PC-3 (cell line): ENCODE data around the gene EMP1. TPM values are rescaled to one million over a fixed set of nuclear protein-coding genes. Genes with fewer than 3 reads are reported as not detected.

ENCODE experiments used
- ATAC-seq: fragments of 200-7000 bp; cut with Tn5 transposase; 2 replicates; pipeline ENCODE4 v1.9.1; 2020; ENCODE audit warnings: mild to moderate bottlenecking, moderate library complexity
- BruUV-seq: library from RNA; stranded (reverse); fragments of 400-500 nt; replicated peaks from 2 replicates; lab custom pipeline; 2021; lab: Mats Ljungman, UMichigan
- CTCF ChIA-PET: fragments of 300-600 bp; sonication (Branson Sonifier 250); formaldehyde crosslinking; loops from one replicate; lab custom pipeline; 2022; ENCODE audit warnings: antibody characterized with exemption; lab: Charles Lee
- POLR2A ChIA-PET: fragments of 300-600 bp; sonication (Branson Sonifier 250); formaldehyde crosslinking; loops from one replicate; lab custom pipeline; 2022; ENCODE audit warnings: antibody characterized with exemption; ENCODE audit not compliant: unreplicated experiment; lab: Charles Lee
- DNase-seq: peaks from one replicate; pipeline ENCODE4 v3.0.0-alpha.2; 2015
- H2AFZ ChIP-seq: fragments of 300-600 bp; sonication (generic); 2 replicates; pipeline ENCODE4 v1.6.0; 2016; ENCODE audit warnings: antibody characterized with exemption, low read length
- H3F3A ChIP-seq: fragments of 300-600 bp; sonication (generic); one replicate; pipeline ENCODE4 v1.6.0; 2017; ENCODE audit warnings: antibody characterized with exemption, low read length, control low read depth, mild to moderate bottlenecking; ENCODE audit not compliant: unreplicated experiment
- H3K27ac ChIP-seq: fragments of 300-600 bp; sonication (generic); 2 replicates; pipeline ENCODE4 v1.5.1; 2016; ENCODE audit warnings: mild to moderate bottlenecking, low read length
- H3K27me3 ChIP-seq: fragments of 300-600 bp; sonication (generic); 2 replicates; pipeline ENCODE4 v1.6.1; 2016; ENCODE audit warnings: low read length, mixed read lengths
- H3K36me3 ChIP-seq: fragments of 300-600 bp; sonication (generic); 2 replicates; pipeline ENCODE4 v1.6.1; 2016; ENCODE audit warnings: low read depth, mixed run types, low read length, mixed read lengths
- H3K4me1 ChIP-seq: fragments of 300-600 bp; sonication (generic); 2 replicates; pipeline ENCODE4 v1.5.1; 2016; ENCODE audit warnings: low read length; ENCODE audit not compliant: insufficient read depth
- H3K4me2 ChIP-seq: fragments of 300-600 bp; sonication (generic); 2 replicates; pipeline ENCODE4 v1.6.0; 2016; ENCODE audit warnings: low read length
- H3K4me3 ChIP-seq: fragments of 300-600 bp; sonication (generic); 2 replicates; pipeline ENCODE4 v1.5.1; 2016; ENCODE audit warnings: mild to moderate bottlenecking, low read length, mixed read lengths
- H3K79me2 ChIP-seq: fragments of 300-600 bp; sonication (generic); 2 replicates; pipeline ENCODE4 v1.6.1; 2017; ENCODE audit warnings: low read length, mixed read lengths
- H3K9ac ChIP-seq: fragments of 300-600 bp; sonication (generic); 2 replicates; pipeline ENCODE4 v1.6.0; 2016; ENCODE audit warnings: mild to moderate bottlenecking, low read length
- H3K9me2 ChIP-seq: fragments of 300-600 bp; sonication (generic); replicated peaks from 2 replicates; pipeline ENCODE4 v1.6.1; 2016; ENCODE audit warnings: mixed run types, low read length, mixed read lengths
- H3K9me3 ChIP-seq: fragments of 300-600 bp; sonication (generic); 2 replicates; pipeline ENCODE4 v1.6.1; 2016; ENCODE audit warnings: low read length, mixed read lengths
- H4K20me1 ChIP-seq: fragments of 300-600 bp; sonication (generic); 2 replicates; pipeline ENCODE4 v1.6.1; 2016; ENCODE audit warnings: low read length, mixed read lengths
- EZH2 ChIP-seq: fragments of 300-600 bp; sonication (generic); IDR thresholded peaks from one replicate; pipeline ENCODE4 v1.6.1; 2017; ENCODE audit warnings: antibody characterized with exemption, mild to moderate bottlenecking, low read length; ENCODE audit not compliant: unreplicated experiment
- EZH2phosphoT487 ChIP-seq: fragments of 300-600 bp; sonication (generic); IDR thresholded peaks from 2 replicates; pipeline ENCODE4 v1.6.1; 2018; ENCODE audit warnings: mild to moderate bottlenecking, antibody characterized with exemption, low read length, borderline replicate concordance
- intact Hi-C: fragments of 100-400 bp; cut with micrococcal nuclease; formaldehyde crosslinking; loops from 2 replicates; pipeline ENCODE4 v1.9.0; 2023
- total RNA-seq: library from RNA; depleted of rRNA; stranded (reverse); fragments of >200 nt; gene quantifications from 2 replicates; pipeline ENCODE4 v1.2.3, GENCODE V29; 2014
- TF ChIP-seq, protein P1 (sequence below): fragments of 300-600 bp; sonication (generic); conservative IDR thresholded peaks from 2 replicates; pipeline ENCODE4 v1.5.1; 2017; ENCODE audit warnings: antibody characterized with exemption, low read depth, mild to moderate bottlenecking, low read length

Gene EMP1
- total RNA-seq, 1 experiment from 2014 or later: 158 TPM

DNA sequence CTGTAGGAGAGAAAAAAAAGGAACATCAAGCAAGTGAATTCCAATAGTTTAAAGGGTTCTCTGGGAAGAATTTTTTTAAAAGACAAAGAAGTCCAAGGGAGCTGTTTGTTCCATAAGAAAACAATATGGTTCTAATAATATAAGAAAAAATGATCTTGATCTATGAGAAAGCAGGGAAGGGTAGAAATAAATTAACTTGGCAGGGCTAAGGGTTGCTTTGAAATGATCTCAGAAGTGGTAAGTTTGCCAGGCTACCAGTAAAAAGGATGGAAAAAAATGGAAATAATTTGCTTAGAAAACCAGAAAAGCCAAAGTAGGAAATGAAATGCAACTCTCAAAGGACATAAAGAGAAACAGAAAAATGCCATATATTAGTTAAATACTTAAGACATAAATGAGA, 41.7 kb upstream of the EMP1 start:
- Histone ChIP-seq H3K4me3 (no peak overlapping the region), H3F3A (no peaks in the 10 kb centered on the region), H4K20me1 (no peaks in the 10 kb centered on the region), H3K4me1 (peaks cover 10% of the 10 kb centered on the region; the same call in 1 of the 2 replicates), H3K79me2 (no peaks in the 10 kb centered on the region), H2AFZ (0 out of 2 replicates have a peak overlapping the region, but pooled peaks have one; percentile 17), H3K9me3 (no peaks in the 10 kb centered on the region), H3K27me3 (no peaks in the 10 kb centered on the region), H3K36me3 (no peaks in the 10 kb centered on the region), H3K9ac (no peak overlapping the region), H3K9me2 (no peaks in the 10 kb centered on the region), H3K4me2 (no peak overlapping the region), H3K27ac (no peak overlapping the region)
- POLR2A ChIA-PET: no interaction called here
- CTCF ChIA-PET: no interaction called here
- intact Hi-C loops: no loop called here
- DNase-seq: no peak
- BruUV-seq: no TSS peak
- no peak for ATAC-seq
- TF ChIP-seq, protein P1, sequence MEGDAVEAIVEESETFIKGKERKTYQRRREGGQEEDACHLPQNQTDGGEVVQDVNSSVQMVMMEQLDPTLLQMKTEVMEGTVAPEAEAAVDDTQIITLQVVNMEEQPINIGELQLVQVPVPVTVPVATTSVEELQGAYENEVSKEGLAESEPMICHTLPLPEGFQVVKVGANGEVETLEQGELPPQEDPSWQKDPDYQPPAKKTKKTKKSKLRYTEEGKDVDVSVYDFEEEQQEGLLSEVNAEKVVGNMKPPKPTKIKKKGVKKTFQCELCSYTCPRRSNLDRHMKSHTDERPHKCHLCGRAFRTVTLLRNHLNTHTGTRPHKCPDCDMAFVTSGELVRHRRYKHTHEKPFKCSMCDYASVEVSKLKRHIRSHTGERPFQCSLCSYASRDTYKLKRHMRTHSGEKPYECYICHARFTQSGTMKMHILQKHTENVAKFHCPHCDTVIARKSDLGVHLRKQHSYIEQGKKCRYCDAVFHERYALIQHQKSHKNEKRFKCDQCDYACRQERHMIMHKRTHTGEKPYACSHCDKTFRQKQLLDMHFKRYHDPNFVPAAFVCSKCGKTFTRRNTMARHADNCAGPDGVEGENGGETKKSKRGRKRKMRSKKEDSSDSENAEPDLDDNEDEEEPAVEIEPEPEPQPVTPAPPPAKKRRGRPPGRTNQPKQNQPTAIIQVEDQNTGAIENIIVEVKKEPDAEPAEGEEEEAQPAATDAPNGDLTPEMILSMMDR: no peak
- TF ChIP-seq EZH2 (no peak), EZH2phosphoT487 (no peak)

DNA sequence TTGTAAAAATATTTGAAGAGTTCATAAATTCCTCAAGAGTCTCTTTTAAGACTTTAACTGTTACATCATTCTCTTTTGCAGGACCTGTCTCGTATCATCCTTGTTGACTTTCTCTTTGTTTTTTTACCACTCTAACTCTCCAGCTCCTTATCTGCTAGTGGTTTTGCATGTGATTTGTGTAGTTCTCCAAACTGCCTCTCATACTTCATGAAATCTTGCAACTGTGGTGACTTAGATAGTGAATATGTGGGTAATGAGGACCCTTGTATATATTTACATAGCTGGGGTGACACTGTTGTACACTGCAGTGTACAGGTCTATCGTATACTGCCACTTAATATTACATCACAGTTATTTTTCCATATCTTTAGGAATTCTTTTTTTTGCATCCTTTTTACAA, 40.2 kb upstream of the EMP1 start:
- Histone ChIP-seq H3K9ac (no peak overlapping the region), H3K9me2 (no peaks in the 10 kb centered on the region), H3K4me3 (no peak overlapping the region), H3K9me3 (no peaks in the 10 kb centered on the region), H3K27ac (no peak overlapping the region), H3K4me1 (peaks cover 10% of the 10 kb centered on the region; the same call in 1 of the 2 replicates), H3K36me3 (no peaks in the 10 kb centered on the region), H3K79me2 (no peaks in the 10 kb centered on the region), H3K4me2 (no peak overlapping the region), H3F3A (no peaks in the 10 kb centered on the region), H4K20me1 (no peaks in the 10 kb centered on the region), H2AFZ (no peak overlapping the region), H3K27me3 (no peaks in the 10 kb centered on the region)
- intact Hi-C loops: no loop called here
- TF ChIP-seq, protein P1: no peak
- TF ChIP-seq EZH2 (no peak), EZH2phosphoT487 (no peak)
- POLR2A ChIA-PET: no interaction called here
- no peak for DNase-seq
- BruUV-seq: no TSS peak
- no peak for ATAC-seq
- CTCF ChIA-PET: no interaction called here

DNA sequence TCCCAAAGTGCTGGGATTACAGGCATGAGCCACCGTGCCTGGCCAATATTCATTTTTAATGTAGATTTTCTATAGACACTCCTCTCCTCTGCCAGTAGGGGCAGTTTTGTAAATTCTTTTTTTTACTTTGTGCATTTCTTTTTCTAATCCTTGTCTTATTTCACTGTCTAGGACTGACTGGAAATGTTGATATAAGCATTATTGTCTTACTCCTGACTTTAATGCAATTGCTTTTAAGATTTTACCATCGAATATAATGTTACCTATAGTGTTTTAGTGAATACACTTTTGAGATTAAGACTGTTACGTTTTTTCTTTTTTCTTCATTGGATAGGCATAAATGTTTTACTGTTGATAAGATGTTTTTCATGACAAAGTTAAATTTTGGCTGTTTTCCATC, 35.4 kb upstream of the EMP1 start:
- ChIA-PET CTCF (no interaction called here), POLR2A (no interaction called here)
- no peaks in the 10 kb centered on the region for H3K27me3 ChIP-seq
- no peak overlapping the region for H3K4me2 ChIP-seq
- no peaks in the 10 kb centered on the region for H3K9me3 ChIP-seq
- H3K4me3 ChIP-seq: no peak overlapping the region
- no peak overlapping the region for H2AFZ ChIP-seq
- no peak for DNase-seq
- H3K9me2 ChIP-seq: no peaks in the 10 kb centered on the region
- H3K27ac ChIP-seq: no peak overlapping the region
- no peaks in the 10 kb centered on the region for H4K20me1 ChIP-seq
- H3F3A ChIP-seq: no peaks in the 10 kb centered on the region
- BruUV-seq: no TSS peak
- peaks cover 15% of the 10 kb centered on the region for H3K4me1 ChIP-seq
- no peak for ATAC-seq
- H3K9ac ChIP-seq: no peak overlapping the region
- intact Hi-C loops: no loop called here
- H3K36me3 ChIP-seq: no peaks in the 10 kb centered on the region
- TF ChIP-seq EZH2phosphoT487: no peak
- TF ChIP-seq, protein P1: peak; percentile 51
- H3K79me2 ChIP-seq: no peaks in the 10 kb centered on the region
